SH-SY5Y (cell line): ENCODE results near the gene INAFM2.

Source experiments
- GATA2 ChIP-seq: IDR thresholded peaks from 2 replicates; pipeline ENCODE4 v1.6.1; 2011; ENCODE audit warnings: mild to moderate bottlenecking, low read depth, low read length
- GATA3 ChIP-seq: IDR thresholded peaks from 2 replicates; pipeline ENCODE4 v1.6.1; 2011; ENCODE audit warnings: low read depth, mild to moderate bottlenecking, low read length, moderate library complexity

The INAFM2 gene

DNA sequence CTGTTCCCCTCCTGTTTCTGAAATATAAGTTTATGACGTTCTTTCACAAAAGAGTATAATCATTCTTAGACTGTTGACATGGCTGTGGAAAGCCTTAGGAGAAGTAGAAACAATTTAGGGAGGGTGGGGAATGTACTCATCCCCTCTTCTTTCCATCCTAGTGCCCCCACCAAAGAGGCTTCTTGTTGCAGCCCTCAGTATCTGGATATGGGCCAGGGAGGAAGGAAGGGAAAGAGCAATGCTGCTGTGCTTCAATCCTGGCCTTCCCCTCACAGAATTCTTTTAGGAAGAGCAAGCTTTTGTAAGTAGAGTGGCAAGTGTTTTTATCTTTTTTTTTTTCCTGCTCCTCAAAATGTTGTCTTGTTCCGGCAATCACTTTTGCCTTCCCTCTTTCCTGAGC is 1.7 kb downstream of the INAFM2 start:
- TF ChIP-seq GATA2 (no peak), GATA3 (no peak)

DNA sequence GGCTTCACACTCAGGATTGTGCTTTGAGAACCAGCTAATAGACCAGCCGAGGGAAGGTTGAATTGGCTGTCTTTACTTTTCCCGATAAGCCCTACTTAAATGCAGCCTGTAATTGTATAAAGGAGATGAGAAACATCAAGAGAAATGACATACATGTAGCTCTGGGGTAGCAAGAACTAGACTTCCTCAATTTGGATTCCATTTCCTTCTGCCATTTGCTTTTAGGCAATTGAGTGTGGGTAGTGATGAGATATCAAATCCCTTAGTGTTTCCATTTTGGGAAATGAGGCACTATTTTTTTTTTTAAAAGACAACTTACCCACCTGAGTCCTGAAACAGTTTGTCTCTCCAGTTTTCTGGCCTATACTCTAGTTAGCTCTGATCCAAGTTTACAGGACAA is 2.2 kb downstream of the INAFM2 start:
- TF ChIP-seq GATA3 (no peak), GATA2 (no peak)

DNA sequence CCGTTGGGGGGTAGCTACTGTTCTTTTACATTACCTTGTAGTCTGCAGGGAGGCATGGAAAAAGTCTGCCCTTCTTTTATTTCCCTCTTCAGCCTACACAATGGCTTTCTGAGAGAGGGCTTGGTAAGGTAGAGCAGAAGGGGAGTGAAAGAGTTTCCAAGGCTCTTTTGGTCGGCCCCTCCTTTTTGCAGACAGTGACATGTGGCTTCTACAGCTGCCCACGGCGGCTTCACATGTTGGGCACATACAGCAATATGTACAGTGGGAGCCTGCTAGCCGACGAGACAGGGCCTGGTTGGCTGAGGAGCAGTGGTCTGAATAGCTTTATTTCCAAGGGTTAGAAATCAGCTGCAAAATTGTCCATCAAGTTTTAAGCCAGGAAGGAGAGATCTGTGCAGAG is 4.0 kb downstream of the INAFM2 start:
- TF ChIP-seq GATA2 (no peak), GATA3 (no peak)

DNA sequence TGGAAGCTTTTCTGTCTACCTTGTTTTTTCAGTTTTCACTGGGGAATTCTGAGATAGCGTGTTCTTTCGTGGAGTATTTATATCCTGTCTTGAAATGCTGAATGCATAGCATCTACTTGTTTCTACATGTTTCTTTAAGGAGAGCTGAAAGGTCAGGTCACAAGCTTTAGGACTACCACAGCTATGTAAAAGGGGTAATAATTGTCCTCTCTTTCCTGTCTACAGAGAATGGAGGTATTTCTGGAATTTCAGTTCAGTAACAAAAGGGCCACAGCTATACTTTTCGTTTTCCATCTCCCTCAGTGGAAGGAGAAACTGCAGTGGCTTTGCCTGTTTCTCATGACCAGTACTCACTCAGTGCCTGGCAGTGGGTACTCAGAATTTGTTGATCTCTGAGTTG is 4.7 kb downstream of the INAFM2 start:
- no peak for TF ChIP-seq GATA3
- no peak for TF ChIP-seq GATA2

DNA sequence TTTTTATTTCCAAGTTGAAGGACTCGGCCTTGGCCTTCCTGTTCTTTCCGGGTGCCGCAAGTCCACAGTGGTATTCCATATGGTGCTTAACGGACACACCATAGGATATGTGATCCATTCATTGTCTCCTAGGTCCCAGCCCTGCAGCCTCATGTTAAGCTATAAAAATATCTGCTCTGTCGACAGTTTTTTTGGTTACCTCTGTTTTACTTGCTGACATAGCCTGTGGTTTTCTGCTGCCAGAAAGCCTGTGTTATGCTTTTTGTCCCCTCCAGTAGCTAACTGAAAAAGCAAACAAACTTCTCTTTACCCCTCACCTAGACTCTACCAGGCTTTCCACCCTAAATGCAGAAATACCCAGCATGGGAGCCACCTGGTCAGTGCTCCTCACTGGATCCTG is 5.3 kb downstream of the INAFM2 start:
- TF ChIP-seq GATA2 = no peak
- no peak for TF ChIP-seq GATA3

DNA sequence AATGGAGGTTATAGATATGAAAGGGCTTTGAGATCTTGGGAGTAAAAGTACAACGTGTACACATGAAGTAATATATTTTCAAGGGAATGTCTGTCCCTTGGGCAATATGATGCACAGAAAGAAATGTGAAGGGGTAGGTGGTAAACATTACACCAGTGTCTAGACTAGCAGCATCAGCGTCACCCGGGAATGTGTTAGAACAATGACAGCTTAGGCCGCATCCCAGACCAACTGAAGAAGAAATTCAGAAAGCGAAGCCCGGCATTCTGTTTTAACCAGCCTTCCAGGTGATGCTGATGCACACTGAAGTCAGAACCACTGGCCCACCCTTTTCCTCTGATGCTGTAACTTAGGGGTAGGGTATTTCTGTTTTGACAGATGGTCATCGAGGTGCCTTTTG is 6.3 kb downstream of the INAFM2 start:
- no peak for TF ChIP-seq GATA3
- TF ChIP-seq GATA2 = no peak

DNA sequence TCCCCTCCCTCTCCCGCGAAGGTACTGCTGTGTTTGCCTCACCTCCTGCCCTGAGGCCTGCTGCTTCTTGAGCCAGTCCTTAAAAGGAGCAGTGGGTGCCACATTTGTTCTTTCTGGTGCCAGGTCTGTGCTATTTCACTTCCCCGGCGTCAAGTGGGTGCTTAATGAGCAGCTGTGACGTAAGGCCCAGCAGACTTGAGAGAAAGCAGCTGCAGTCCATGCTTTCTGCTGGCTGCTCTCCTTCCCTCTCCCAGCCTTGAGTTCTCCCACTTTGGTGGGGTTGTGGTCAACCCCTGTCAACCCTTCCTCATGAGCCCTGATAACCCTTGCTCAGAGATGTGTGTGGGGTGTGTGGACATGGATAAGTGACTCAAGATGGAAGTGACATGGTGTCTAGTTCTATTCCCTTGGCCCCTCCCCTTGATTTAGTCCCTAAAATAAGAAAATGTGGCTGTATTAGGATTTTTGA is 6.9 kb downstream of the INAFM2 start:
- TF ChIP-seq GATA2 (no peak), GATA3 (no peak)

DNA sequence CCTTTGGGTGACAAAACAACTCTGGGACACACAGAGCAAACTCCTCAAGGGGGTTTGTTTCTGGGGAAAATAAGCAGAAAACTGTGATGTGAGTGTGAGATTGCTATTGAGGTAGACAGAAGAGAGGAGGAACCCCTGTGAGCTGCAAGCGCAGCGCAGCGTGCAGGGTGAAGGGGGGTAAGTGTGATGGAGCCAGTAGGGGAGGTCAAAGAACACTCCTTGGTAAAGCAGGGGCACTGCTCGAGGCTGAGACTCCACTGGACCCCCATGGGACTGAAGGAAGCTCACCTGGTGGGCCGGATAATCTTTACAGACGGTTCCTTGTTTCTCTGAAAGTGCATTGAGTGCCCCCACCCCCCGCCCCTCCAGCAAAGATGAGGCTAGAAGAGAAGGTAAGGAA is 7.5 kb downstream of the INAFM2 start:
- TF ChIP-seq GATA3 (no peak), GATA2 (no peak)

DNA sequence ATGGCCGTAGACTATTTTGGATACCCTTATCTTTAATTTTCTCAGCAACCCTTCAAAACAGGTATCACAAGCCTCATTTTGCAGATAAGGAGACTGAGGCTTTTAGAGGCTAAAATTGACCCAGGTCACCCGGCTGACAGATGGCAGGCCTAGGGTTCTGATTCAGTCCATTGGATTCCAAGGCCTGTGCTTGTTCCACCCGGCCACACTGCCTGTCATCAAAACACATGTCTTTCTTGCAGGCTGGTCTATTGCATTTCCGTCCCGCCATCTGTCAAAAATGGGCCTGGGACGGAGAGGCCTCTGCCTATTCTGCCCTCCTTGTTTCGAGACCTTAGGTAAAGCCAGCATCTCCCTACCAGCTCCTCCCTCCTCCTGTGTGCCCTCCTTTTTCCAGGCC is 8.1 kb downstream of the INAFM2 start:
- no peak for TF ChIP-seq GATA3
- no peak for TF ChIP-seq GATA2

DNA sequence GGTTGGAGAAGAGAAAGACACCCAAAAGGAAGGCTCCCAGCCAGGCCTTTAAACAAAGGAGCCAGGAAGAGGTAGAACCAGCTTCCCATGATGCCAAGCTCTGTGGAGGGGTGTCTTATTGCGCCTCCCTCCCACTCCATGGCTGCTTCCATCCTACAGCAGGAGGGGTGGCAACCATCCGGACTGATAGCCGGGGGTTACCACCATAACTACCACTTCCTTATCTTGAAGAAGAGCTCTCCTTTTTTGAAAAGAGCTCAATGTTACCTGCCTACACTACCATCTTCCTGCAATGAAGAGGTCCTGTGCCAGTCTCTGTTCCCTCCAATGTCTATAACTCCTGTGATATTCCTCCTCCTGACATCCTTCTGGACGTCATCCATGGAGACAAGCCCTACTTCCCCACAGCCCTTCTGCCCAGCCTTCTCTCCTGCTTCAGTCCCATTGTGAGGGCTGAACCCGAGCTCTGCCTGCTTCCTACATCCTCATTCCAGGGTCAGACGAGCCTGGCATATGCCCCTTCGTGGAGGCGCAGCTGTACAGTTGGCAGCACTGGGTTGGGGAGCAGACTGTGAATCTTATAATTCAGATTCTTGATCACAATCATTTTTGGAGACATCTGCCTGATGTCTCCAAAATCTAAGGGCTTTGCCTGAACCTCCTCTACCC is 8.8 kb downstream of the INAFM2 start:
- TF ChIP-seq GATA3 (no peak), GATA2 (no peak)

DNA sequence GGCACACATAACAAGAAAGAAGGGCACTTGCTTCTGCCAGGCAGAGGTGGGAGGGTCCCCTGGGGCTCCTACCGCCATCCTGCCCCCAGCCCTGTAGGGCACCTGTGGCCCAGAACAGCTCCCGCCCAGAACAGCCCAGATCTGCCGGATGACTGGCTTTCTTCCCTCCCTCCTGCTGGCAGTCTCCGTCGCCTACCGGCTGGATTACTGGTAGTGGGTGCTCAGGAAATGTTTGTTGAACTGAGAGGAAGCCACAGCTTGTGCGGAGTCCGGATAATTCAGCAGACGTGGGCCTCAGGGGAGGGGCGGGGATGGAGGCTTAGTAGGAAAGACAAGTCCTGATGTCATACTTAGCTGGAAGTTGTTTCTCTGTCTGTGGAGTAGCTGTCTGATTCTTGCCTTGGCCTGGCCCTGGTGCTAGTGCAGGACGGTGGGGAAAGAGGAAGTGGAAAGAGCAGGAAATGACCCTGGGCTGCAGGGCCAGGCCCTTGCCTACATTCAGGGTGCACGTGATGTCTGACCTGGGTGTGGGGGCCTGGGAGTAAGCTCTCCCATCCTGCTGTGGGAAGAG is 10.5 kb downstream of the INAFM2 start:
- no peak for TF ChIP-seq GATA2
- no peak for TF ChIP-seq GATA3

DNA sequence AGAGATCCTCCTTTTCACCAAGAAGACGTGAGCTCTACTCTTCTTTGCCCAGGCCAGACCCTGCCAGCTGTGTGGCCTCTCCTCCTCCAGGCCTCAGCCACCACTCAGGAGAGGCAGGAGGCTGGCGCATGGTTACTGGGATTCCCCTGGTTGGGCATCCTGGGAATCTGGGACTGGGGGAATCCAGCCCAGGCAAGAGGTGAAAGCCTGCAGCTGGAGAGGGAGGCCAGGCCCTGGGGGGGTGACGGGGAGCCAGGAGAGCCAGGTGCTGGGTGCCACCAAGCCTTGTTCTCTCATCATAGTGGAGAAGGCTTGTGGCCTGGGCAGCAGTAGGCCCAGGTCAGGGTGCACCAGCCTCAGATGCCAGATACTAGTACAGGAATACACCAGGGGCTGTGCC is 11.0 kb downstream of the INAFM2 start:
- TF ChIP-seq GATA2 (no peak), GATA3 (no peak)

DNA sequence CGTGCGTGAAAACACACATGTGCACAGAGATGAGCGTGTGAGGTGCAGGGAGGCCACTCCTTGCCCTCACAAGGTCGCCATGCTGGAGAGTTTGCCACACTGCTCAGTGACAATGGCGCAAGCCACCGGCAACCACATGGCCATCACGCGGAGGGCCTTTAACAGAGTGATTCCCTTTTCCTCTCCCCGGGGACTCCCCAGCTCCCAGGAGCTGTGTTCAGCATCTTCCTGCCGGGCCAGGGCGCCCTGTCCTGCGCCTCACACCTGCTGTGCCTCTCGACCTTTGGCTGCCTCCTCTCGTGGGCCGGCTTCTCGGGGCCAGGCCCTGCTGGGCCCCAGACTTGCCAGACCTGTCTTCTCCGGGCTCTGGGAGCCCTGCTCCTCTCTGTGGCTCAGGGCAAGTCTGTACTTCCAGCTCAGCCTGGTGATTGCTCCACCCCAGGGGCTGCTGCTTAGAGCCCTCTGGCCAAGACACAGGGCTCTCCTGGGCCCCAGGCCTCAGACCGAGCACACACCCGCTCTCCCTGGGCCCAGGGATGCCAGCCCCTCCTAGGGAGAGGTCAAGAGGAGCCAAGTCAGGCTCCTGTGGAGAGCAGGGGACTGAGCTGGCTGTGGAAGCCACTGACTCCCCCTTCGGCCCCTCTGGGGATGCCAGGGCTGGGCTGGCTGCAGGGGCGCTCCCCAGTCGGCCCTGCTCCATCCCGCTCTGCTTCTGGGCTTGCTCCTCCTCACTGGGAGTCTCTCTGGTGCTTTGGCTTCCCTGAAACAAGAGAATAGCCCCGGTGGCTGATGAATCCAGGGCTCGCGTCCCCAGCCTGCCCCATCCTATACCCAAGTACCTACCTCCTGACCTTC is 11.7 kb downstream of the INAFM2 start:
- TF ChIP-seq GATA2 (no peak), GATA3 (no peak)

DNA sequence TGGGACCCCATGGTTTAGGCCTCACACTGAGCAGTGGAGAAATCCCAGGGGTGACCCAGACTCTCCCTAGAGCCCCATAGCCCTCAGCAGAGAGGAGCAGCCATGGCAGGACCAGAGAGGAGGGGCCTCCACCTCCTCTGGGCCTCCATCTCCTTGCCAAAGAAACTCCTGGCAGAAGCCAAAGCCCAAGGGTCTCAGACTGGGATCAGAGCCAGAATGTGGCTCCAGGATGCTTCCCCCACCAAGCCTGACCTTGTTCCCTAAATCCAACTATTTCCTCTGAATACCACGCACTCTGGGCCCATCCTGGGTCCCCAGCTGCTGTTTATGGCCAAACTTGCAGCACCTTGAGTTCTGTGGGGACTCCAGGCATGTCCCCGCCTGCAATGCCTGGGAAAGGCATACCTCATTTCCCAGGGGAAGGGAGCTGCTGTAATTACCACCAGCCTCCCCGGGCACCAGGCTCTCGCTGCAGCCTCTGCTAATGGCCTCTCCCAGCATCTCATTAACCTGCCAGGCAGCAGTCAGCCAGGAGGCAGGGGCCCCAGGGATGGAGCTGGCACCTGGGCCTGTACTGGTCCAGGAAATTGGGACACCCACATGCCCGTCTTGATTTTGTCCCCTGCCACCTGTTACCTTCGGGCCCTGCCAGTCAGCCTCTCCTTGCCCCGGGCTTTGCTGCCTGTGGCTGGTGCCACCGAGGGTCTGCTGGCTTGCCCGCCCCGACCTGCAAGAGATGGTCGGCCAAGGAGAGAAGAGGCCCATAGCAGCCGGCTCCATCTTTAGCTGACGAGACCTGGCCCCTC is 12.6 kb downstream of the INAFM2 start:
- TF ChIP-seq GATA3 (no peak), GATA2 (no peak)

DNA sequence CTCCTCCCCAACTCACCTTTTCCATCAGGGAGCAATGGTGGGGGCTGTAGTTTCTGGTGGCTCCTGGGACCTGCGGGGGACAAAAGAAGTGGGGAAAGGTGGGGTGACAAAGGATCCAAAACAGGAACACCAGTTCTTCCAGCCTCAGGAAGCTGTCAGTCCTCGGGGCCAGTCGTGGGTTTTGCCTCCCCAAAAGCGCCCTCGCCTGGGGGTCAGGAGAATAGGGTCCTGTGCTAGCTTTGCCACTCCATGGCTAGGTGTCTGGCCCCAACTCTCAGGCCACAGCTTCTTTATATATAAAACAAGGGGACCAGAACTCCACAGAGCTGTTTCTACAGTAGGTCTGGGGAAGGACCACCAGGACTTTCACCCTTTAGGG is 13.2 kb downstream of the INAFM2 start:
- no peak for TF ChIP-seq GATA3
- TF ChIP-seq GATA2 = no peak
